HepG2 (cell line): ENCODE data around the gene RELL1. TPM values are rescaled to one million over a fixed set of nuclear protein-coding genes. Genes with fewer than 3 reads are reported as not detected.

ENCODE experiments used
- ATAC-seq: fragments of 200-7000 bp; cut with Tn5 transposase; 3 replicates; pipeline ENCODE4 v1.9.1; 2020; ENCODE audit warnings: mild to moderate bottlenecking, moderate library complexity
- BruUV-seq: library from RNA; stranded (reverse); fragments of 400-500 nt; replicated peaks from 2 replicates; lab custom pipeline; 2021; lab: Mats Ljungman, UMichigan
- CTCF ChIA-PET: fragments of 300-600 bp; formaldehyde crosslinking; extraction: SDS; loops from one replicate; lab custom pipeline; 2021; ENCODE audit warnings: low total read pairs, inconsistent platforms, low intra/inter-chr PET ratio; lab: Yijun Ruan, JAX
- POLR2A ChIA-PET: fragments of 350-600 bp; sonication (Branson Sonifier 250); formaldehyde crosslinking; loops from one replicate; lab custom pipeline; 2020; ENCODE audit warnings: antibody characterized with exemption, inconsistent platforms; lab: Yijun Ruan, JAX
- DNase-seq: peaks from one replicate; pipeline ENCODE4 v3.0.0-alpha.2; 2015; ENCODE audit warnings: low spot score
- FAIRE-seq: peaks from 3 replicates; lab custom pipeline; 2011; peaks lifted over from hg19 to GRCh38; lab: Jason Lieb, UNC
- H2AFZ ChIP-seq: one replicate; pipeline ENCODE4 v1.6.1; 2011; ENCODE audit warnings: low read length, inconsistent platforms
- H3K27ac ChIP-seq: fragments of 300-600 bp; 3 replicates; pipeline ENCODE4 v1.8.0; 2011; ENCODE audit warnings: mixed run types, mild to moderate bottlenecking, mixed read lengths, low read length, inconsistent platforms; ENCODE audit not compliant: insufficient read depth; ENCODE audit errors: extremely low read length
- H3K27me3 ChIP-seq, 2 experiments: fragments of 200-600 bp in 1 of 2; 2 replicates in 1 of 2; 3 replicates in 1 of 2; pipeline versions ENCODE4 v1.6.0 to v1.8.0; 2011; ENCODE audit warnings: low read length in 2 of 2, mild to moderate bottlenecking in 2 of 2, moderate library complexity in 2 of 2, inconsistent platforms in 1 of 2; ENCODE audit not compliant: insufficient read depth in 2 of 2, control insufficient read depth in 1 of 2
- H3K36me3 ChIP-seq, 2 experiments: fragments of 200-600 bp in 1 of 2; replicated peaks in 1 of 2; 2 replicates in 1 of 2; 3 replicates in 1 of 2; pipeline versions ENCODE4 v1.5.1 to v1.8.0; 2011; ENCODE audit warnings: low read length in 2 of 2, inconsistent platforms in 1 of 2; ENCODE audit not compliant: insufficient read depth in 2 of 2, control insufficient read depth in 1 of 2
- H3K4me1 ChIP-seq: 2 replicates; pipeline ENCODE4 v1.5.1; 2012; ENCODE audit warnings: low read length, inconsistent platforms; ENCODE audit not compliant: insufficient read depth
- H3K4me2 ChIP-seq: 2 replicates; pipeline ENCODE4 v1.6.0; 2011; ENCODE audit warnings: low read depth, low read length, inconsistent platforms
- H3K4me3 ChIP-seq, 3 experiments: fragments of 200-600 bp in 1 of 3; sonication (generic), shearing (Covaris generic) in 1 of 3; replicated peaks in 1 of 3; 2 replicates each; pipeline ENCODE4 v1.5.1; 2011 to 2016; ENCODE audit warnings: low read length in 3 of 3, inconsistent platforms in 2 of 3, low read depth in 2 of 3, mild to moderate bottlenecking in 2 of 3, control low read depth in 1 of 3, mixed read lengths in 1 of 3; ENCODE audit not compliant: insufficient read depth in 1 of 3
- H3K79me2 ChIP-seq: one replicate; pipeline ENCODE4 v1.6.1; 2011; ENCODE audit warnings: low read length, inconsistent platforms; ENCODE audit not compliant: insufficient read depth
- H3K9ac ChIP-seq: 2 replicates; pipeline ENCODE4 v1.6.0; 2011; ENCODE audit warnings: mild to moderate bottlenecking, low read depth, low read length, inconsistent platforms; ENCODE audit not compliant: insufficient read depth
- H3K9me3 ChIP-seq: 2 replicates; pipeline ENCODE4 v1.5.1; 2012; ENCODE audit warnings: mild to moderate bottlenecking, low read length
- H4K20me1 ChIP-seq: 2 replicates; pipeline ENCODE4 v1.6.0; 2011; ENCODE audit warnings: inconsistent platforms, mild to moderate bottlenecking, low read length, moderate library complexity; ENCODE audit not compliant: insufficient read depth
- ELF3 ChIP-seq: IDR thresholded peaks from 2 replicates; pipeline ENCODE4 v1.6.1; 2016; ENCODE audit warnings: missing genetic modification reagents, missing compliant biosample characterization
- ZEB1 ChIP-seq: IDR thresholded peaks from 2 replicates; pipeline ENCODE4 v1.6.1; 2012; ENCODE audit warnings: mild to moderate bottlenecking, low read depth, inconsistent platforms; ENCODE audit not compliant: insufficient replicate concordance
- ZNF282 ChIP-seq: fragments of 450-650 bp; IDR thresholded peaks from 2 replicates; pipeline ENCODE4 v1.6.1; 2018; ENCODE audit not compliant: partially characterized antibody
- ZNF441 ChIP-seq: sonication (generic); formaldehyde crosslinking; IDR thresholded peaks from 2 replicates; pipeline ENCODE4 v1.7.0; 2021; ENCODE audit warnings: missing genetic modification reagents, borderline replicate concordance
- ZNF503 ChIP-seq: sonication (generic); formaldehyde crosslinking; IDR thresholded peaks from 2 replicates; pipeline ENCODE4 v1.4.0; 2020; ENCODE audit warnings: missing genetic modification reagents
- ZNF552 ChIP-seq: sonication (generic); formaldehyde crosslinking; IDR thresholded peaks from 2 replicates; pipeline ENCODE4 v1.9.0; 2022; ENCODE audit warnings: missing genetic modification reagents, mild to moderate bottlenecking, borderline replicate concordance
- ZNF652 ChIP-seq: IDR thresholded peaks from 2 replicates; pipeline ENCODE4 v1.6.1; 2016; ENCODE audit warnings: low read depth, borderline replicate concordance
- WGBS: methylation state at CpG from one replicate; pipeline ENCODE4 v1.1.6; 2017; ENCODE audit warnings: low lambda C conversion rate; 5-methylcytosine and 5-hydroxymethylcytosine counted together
- in situ Hi-C: cut with HindIII; loops from 2 replicates; pipeline ENCODE4 v1.10.0; 2017; ENCODE audit warnings: low pct_unique_long_range_greater_than_20kb; ENCODE audit not compliant: extremely low pct_ligation_motif_present
- intact Hi-C: fragments of 100-400 bp; cut with micrococcal nuclease; formaldehyde crosslinking; loops from one replicate; pipeline ENCODE4 v1.10.0; 2022; ENCODE audit not compliant: unreplicated experiment
- polyA plus RNA-seq, 8 experiments: library from polyadenylated mRNA; depleted of rRNA in 3 of 8; stranded (reverse) in 7 of 8; unstranded in 1 of 8; fragments of >200 nt; fragmentation: Illumina TruSeq in 4 of 8; extraction: Trizol in 4 of 8; gene quantifications; 2 replicates each; pipeline versions ENCODE4 v1.2.1 to v1.2.3, GENCODE V29; 2011 to 2016; ENCODE audit warnings: low read depth in 4 of 8, missing spikeins in 1 of 8, mixed read lengths in 1 of 8; ENCODE audit not compliant: insufficient read depth in 1 of 8
- total RNA-seq, 5 experiments: library from RNA; depleted of rRNA; stranded (reverse); fragments of >200 nt; fragmentation: Illumina TruSeq; extraction: Trizol; gene quantifications; 2 replicates each; pipeline ENCODE4 v1.2.3, GENCODE V29; 2016; ENCODE audit warnings: low read depth in 1 of 5
- TF ChIP-seq, protein P1 (sequence below): sonication (generic); formaldehyde crosslinking; IDR thresholded peaks from 2 replicates; pipeline ENCODE4 v1.4.0; 2020; ENCODE audit warnings: missing genetic modification reagents

RELL1 gene
- total and polyA plus RNA-seq, 2 of the 13 experiments (the other 11 are each of a cell fraction or from before 2014, with no cell fraction given) = 8.4 to 58.4 TPM

DNA sequence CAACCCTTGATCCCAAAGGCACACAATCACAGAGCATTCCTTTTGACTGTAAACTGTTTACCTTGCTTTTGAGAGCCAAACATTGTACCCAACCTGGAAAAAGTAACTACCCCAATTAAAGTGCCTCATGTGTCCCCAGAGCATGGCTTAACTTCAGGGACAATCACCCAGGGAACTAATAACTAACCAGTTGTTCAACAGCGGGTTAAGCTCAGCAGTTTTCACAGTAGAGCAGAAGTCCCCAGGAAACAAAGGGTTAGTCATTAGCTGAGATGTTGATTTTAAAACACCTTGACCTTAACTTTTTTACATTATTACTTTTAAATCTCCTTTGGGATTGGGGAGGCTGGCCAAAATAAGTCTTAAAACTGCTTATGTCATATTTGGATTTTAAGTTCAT, 94.8 kb downstream of the RELL1 start:
- H3K36me3 ChIP-seq = no peaks in the 10 kb centered on the region
- H2AFZ ChIP-seq = no peak overlapping the region
- no peak overlapping the region for H3K9ac ChIP-seq
- intact Hi-C loops (no loop called here), in situ Hi-C loops (no loop called here)
- peak; percentile 56 for ATAC-seq
- H3K79me2 ChIP-seq = no peaks in the 10 kb centered on the region
- peak; percentile 23 for FAIRE-seq
- H3K4me1 ChIP-seq = peaks cover 24% of the 10 kb centered on the region
- no peak overlapping the region for H3K27ac ChIP-seq
- H4K20me1 ChIP-seq = no peaks in the 10 kb centered on the region
- H3K9me3 ChIP-seq = no peaks in the 10 kb centered on the region
- TF ChIP-seq ZNF282 = no peak
- TF ChIP-seq, protein P1, sequence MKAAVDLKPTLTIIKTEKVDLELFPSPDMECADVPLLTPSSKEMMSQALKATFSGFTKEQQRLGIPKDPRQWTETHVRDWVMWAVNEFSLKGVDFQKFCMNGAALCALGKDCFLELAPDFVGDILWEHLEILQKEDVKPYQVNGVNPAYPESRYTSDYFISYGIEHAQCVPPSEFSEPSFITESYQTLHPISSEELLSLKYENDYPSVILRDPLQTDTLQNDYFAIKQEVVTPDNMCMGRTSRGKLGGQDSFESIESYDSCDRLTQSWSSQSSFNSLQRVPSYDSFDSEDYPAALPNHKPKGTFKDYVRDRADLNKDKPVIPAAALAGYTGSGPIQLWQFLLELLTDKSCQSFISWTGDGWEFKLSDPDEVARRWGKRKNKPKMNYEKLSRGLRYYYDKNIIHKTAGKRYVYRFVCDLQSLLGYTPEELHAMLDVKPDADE (CRISPR knock-in tag) = no peak
- peak; percentile 60; the same call in 1 of the 2 replicates for TF ChIP-seq ZNF652 (CRISPR knock-in tag)
- TF ChIP-seq ZNF503 (CRISPR knock-in tag) = no peak
- TF ChIP-seq ZNF441 = no peak
- no peak for TF ChIP-seq ELF3
- no peak for TF ChIP-seq ZNF552
- TF ChIP-seq ZEB1 = no peak
- 30% methylated on average over 1 of the region's 1 CpG for WGBS
- CTCF ChIA-PET = no interaction called here
- no peak overlapping the region for H3K4me3 ChIP-seq
- BruUV-seq = no TSS peak
- no peak overlapping the region for H3K4me2 ChIP-seq
- peak; percentile 50 for DNase-seq
- POLR2A ChIA-PET = no interaction called here
- H3K27me3 ChIP-seq = no peaks in the 10 kb centered on the region
